ENCODE data around the gene PRXL2B. TPM values are rescaled to one million over a fixed set of nuclear protein-coding genes. Genes with fewer than 3 reads are reported as not detected.

PRXL2B gene
- total and polyA plus RNA-seq, 12 donors: 3.7 to 12.0 (median 5.4) TPM

GRCh38 chr1:2630498-2631135, 44.0 kb downstream of the PRXL2B start:
- Histone ChIP-seq H3K9me3 (no peaks in the 10 kb centered on the region), H3K4me3 (no peak overlapping the region), H3K27ac (no peak overlapping the region), H3K27me3 (peaks cover 26 to 86% (median 81%) of the 10 kb centered on the region in 7 donors), H3K4me1 (peaks cover 0 to 20% (median 10%) of the 10 kb centered on the region in 9 donors), H3K36me3 (no peaks in the 10 kb centered on the region)
- DNase-seq (no peak), ATAC-seq (no peak)
- intact Hi-C loops (cut with DNase I): no loop called here
- 93 to 95% methylated on average over 35 of the region's 35 CpGs for WGBS, 2 donors
- TF ChIP-seq CTCF (IDR thresholded peaks at IDR 0.05): no peak

GRCh38 chr1:2631136-2632050, 44.8 kb downstream of the PRXL2B start:
- no peak for DNase-seq
- H3K9me3 ChIP-seq: peaks cover 0 to 4% (median 0%) of the 10 kb centered on the region in 11 donors
- H3K4me3 ChIP-seq: no peak overlapping the region
- intact Hi-C loops (cut with DNase I): no loop called here
- 72 to 73% methylated on average over 24 of the region's 24 CpGs for WGBS, 2 donors
- no peak for TF ChIP-seq CTCF (IDR thresholded peaks at IDR 0.05)
- no peaks in the 10 kb centered on the region for H3K36me3 ChIP-seq
- no peak for ATAC-seq
- no peak overlapping the region for H3K27ac ChIP-seq
- peaks cover 26 to 78% (median 73%) of the 10 kb centered on the region in 7 donors for H3K27me3 ChIP-seq
- H3K4me1 ChIP-seq: peaks cover 0 to 20% (median 10%) of the 10 kb centered on the region in 9 donors

- Histone ChIP-seq H3K27ac (no peak overlapping the region), H3K36me3 (no peaks in the 10 kb centered on the region), H3K4me3 (no peak overlapping the region), H3K27me3 (peaks cover 26 to 73% (median 67%) of the 10 kb centered on the region in 7 donors), H3K4me1 (peaks cover 0 to 20% (median 10%) of the 10 kb centered on the region in 9 donors), H3K9me3 (peaks cover 0 to 10% (median 5%) of the 10 kb centered on the region in 11 donors)
- ATAC-seq: no peak
- DNase-seq: no peak
- 55 to 59% methylated on average over 8 of the region's 8 CpGs for WGBS, 2 donors
- intact Hi-C loops (cut with DNase I): no loop called here
- no peak for TF ChIP-seq CTCF (IDR thresholded peaks at IDR 0.05)
These were observed 45.5 kb downstream of the PRXL2B start for GRCh38 chr1:2632051-2632430.

- Histone ChIP-seq H3K4me3 (no peak within 1 kb of the TSS), H3K4me1 (peaks cover 0 to 20% (median 10%) of the 10 kb centered on the region in 9 donors), H3K27me3 (peaks cover 24 to 66% (median 60%) of the 10 kb centered on the region in 7 donors), H3K9me3 (peaks cover 0 to 17% (median 9%) of the 10 kb centered on the region in 11 donors), H3K27ac (no peak within 1 kb of the TSS), H3K36me3 (no peaks in the 10 kb centered on the region)
- 72 to 73% methylated on average over 16 of the region's 16 CpGs for WGBS, 2 donors
- no peak for ATAC-seq
- no peak for TF ChIP-seq CTCF (IDR thresholded peaks at IDR 0.05)
- DNase-seq: no peak
- intact Hi-C loops (cut with DNase I): no loop called here
These were observed 46.2 kb downstream of the PRXL2B start, which contains the start of gene MMEL1 for GRCh38 chr1:2632561-2633361. Gene MMEL1, minus strand, starts transcription at chr1:2633016. Its CDS starts 3,532 bp downstream, at chr1:2629484.

Measured in heart right ventricle (tissue), 16 donors.